IMR-90 (cell line): Measurements from ENCODE around the gene TRMT10C. TPM values are rescaled to one million over a fixed set of nuclear protein-coding genes. Genes with fewer than 3 reads are reported as not detected.

ENCODE experiments used
- ATAC-seq: fragments of 200-7000 bp; cut with Tn5 transposase; 2 replicates; pipeline ENCODE4 v1.9.1; 2020; ENCODE audit warnings: low read depth, mild to moderate bottlenecking, moderate library complexity
- BruUV-seq: library from RNA; stranded (reverse); fragments of 400-500 nt; replicated peaks from 2 replicates; lab custom pipeline; 2021; lab: Mats Ljungman, UMichigan
- CTCF ChIA-PET: fragments of 300-600 bp; formaldehyde crosslinking; extraction: SDS; loops from one replicate; lab custom pipeline; 2021; ENCODE audit warnings: antibody characterized with exemption; lab: Yijun Ruan, JAX
- POLR2A ChIA-PET: fragments of 300-600 bp; sonication (Branson Sonifier 250); formaldehyde crosslinking; loops from one replicate; lab custom pipeline; 2022; ENCODE audit warnings: antibody characterized with exemption; ENCODE audit not compliant: unreplicated experiment; lab: Charles Lee
- DNase-seq: peaks from one replicate; pipeline ENCODE4 v3.0.0; 2013
- H2AFZ ChIP-seq: replicated peaks from 2 replicates; pipeline ENCODE3; 2013; ENCODE audit warnings: low read length, mild to moderate bottlenecking; ENCODE audit not compliant: poor library complexity
- H2AK5ac ChIP-seq: 2 replicates; pipeline ENCODE4 v1.6.1; 2013; ENCODE audit warnings: low read depth, low read length, inconsistent platforms
- H2AK9ac ChIP-seq: replicated peaks from 2 replicates; pipeline ENCODE3; 2013; ENCODE audit warnings: mild to moderate bottlenecking, low read depth, low read length, moderate library complexity; ENCODE audit not compliant: poor library complexity
- H2BK120ac ChIP-seq: 2 replicates; pipeline ENCODE4 v1.6.1; 2013; ENCODE audit warnings: low read depth, low read length, inconsistent platforms
- H2BK15ac ChIP-seq: 3 replicates; pipeline ENCODE4 v1.6.1; 2013; ENCODE audit warnings: low read depth, low read length, inconsistent platforms
- H2BK20ac ChIP-seq: 2 replicates; pipeline ENCODE4 v1.6.1; 2013; ENCODE audit warnings: low read depth, mild to moderate bottlenecking, inconsistent platforms, low read length, moderate library complexity
- H2BK5ac ChIP-seq: 2 replicates; pipeline ENCODE4 v1.6.1; 2013; ENCODE audit warnings: mild to moderate bottlenecking, low read depth, low read length, inconsistent platforms; ENCODE audit not compliant: poor library complexity, severe bottlenecking
- H3K14ac ChIP-seq: replicated peaks from 2 replicates; pipeline ENCODE4 v1.6.1; 2013; ENCODE audit warnings: low read depth, low read length, inconsistent platforms
- H3K18ac ChIP-seq: 2 replicates; pipeline ENCODE4 v1.6.1; 2013; ENCODE audit warnings: low read depth, low read length, control low read depth
- H3K23ac ChIP-seq: 2 replicates; pipeline ENCODE4 v1.6.1; 2013; ENCODE audit warnings: low read depth, low read length, inconsistent platforms
- H3K27ac ChIP-seq: 2 replicates; pipeline ENCODE4 v1.5.1; 2013; ENCODE audit warnings: mild to moderate bottlenecking, control low read depth, low read length; ENCODE audit not compliant: insufficient read depth
- H3K27me3 ChIP-seq: 2 replicates; pipeline ENCODE4 v1.6.1; 2013; ENCODE audit warnings: low read length; ENCODE audit not compliant: control insufficient read depth, insufficient read depth
- H3K36me3 ChIP-seq: 2 replicates; pipeline ENCODE4 v1.6.1; 2013; ENCODE audit warnings: low read length, mixed read lengths; ENCODE audit not compliant: control insufficient read depth, insufficient read depth
- H3K4ac ChIP-seq: 2 replicates; pipeline ENCODE4 v1.6.1; 2013; ENCODE audit warnings: low read depth, low read length, inconsistent platforms
- H3K4me1 ChIP-seq: 2 replicates; pipeline ENCODE4 v1.6.1; 2013; ENCODE audit warnings: low read length, mixed read lengths; ENCODE audit not compliant: control insufficient read depth, insufficient read depth
- H3K4me2 ChIP-seq: 2 replicates; pipeline ENCODE4 v1.6.1; 2013; ENCODE audit warnings: low read depth, mild to moderate bottlenecking, control low read depth, low read length, moderate library complexity
- H3K4me3 ChIP-seq: 2 replicates; pipeline ENCODE4 v1.5.1; 2013; ENCODE audit warnings: low read depth, mild to moderate bottlenecking, control low read depth, low read length, moderate library complexity; ENCODE audit not compliant: insufficient read depth
- H3K56ac ChIP-seq: 2 replicates; pipeline ENCODE4 v1.6.1; 2013; ENCODE audit warnings: low read length, inconsistent platforms; ENCODE audit not compliant: insufficient read depth; ENCODE audit errors: extremely low read depth
- H3K79me1 ChIP-seq, 2 experiments: 2 replicates each; pipeline ENCODE4 v1.6.1; 2013; ENCODE audit warnings: low read length in 2 of 2, inconsistent platforms in 1 of 2, low read depth in 1 of 2
- H3K9ac ChIP-seq: 2 replicates; pipeline ENCODE4 v1.6.1; 2013; ENCODE audit warnings: low read depth, low read length, control low read depth
- H3K9me1 ChIP-seq: 2 replicates; pipeline ENCODE4 v1.6.1; 2013; ENCODE audit warnings: low read length, inconsistent platforms; ENCODE audit not compliant: insufficient read depth
- H3K9me3 ChIP-seq: 2 replicates; pipeline ENCODE4 v1.6.1; 2013; ENCODE audit warnings: low read length; ENCODE audit not compliant: control insufficient read depth, insufficient read depth
- H4K20me1 ChIP-seq: 2 replicates; pipeline ENCODE4 v1.6.1; 2013; ENCODE audit warnings: low read length, inconsistent platforms; ENCODE audit not compliant: insufficient read depth
- H4K5ac ChIP-seq: 2 replicates; pipeline ENCODE4 v1.6.1; 2013; ENCODE audit warnings: mild to moderate bottlenecking, low read depth, low read length, control low read depth
- H4K8ac ChIP-seq, 2 experiments: 2 replicates each; pipeline ENCODE4 v1.6.1; 2013; ENCODE audit warnings: low read depth in 2 of 2, low read length in 2 of 2, control low read depth in 1 of 2, inconsistent platforms in 1 of 2
- H4K91ac ChIP-seq: 2 replicates; pipeline ENCODE4 v1.6.1; 2013; ENCODE audit warnings: low read depth, low read length, inconsistent platforms; ENCODE audit not compliant: insufficient read depth
- BHLHE40 ChIP-seq: fragments of 150-350 bp; IDR thresholded peaks from 2 replicates; pipeline ENCODE4 v1.6.1; 2016; ENCODE audit warnings: mild to moderate bottlenecking, low read depth, low read length
- CEBPB ChIP-seq: IDR thresholded peaks from 2 replicates; pipeline ENCODE4 v1.6.1; 2012; ENCODE audit warnings: low read depth, low read length, improper control_type of control experiment
- CHD1 ChIP-seq: IDR thresholded peaks from 2 replicates; pipeline ENCODE4 v1.6.1; 2012; ENCODE audit warnings: low read depth, low read length, improper control_type of control experiment
- CTCF ChIP-seq: conservative IDR thresholded peaks from 2 replicates; pipeline ENCODE4 v1.5.1; 2012; ENCODE audit warnings: mild to moderate bottlenecking, low read depth, low read length, improper control_type of control experiment
- ELK1 ChIP-seq: fragments of 150-350 bp; IDR thresholded peaks from 2 replicates; pipeline ENCODE4 v1.6.1; 2016; ENCODE audit warnings: low read depth, mild to moderate bottlenecking, low read length, moderate library complexity, borderline replicate concordance
- FOS ChIP-seq: fragments of 150-350 bp; IDR thresholded peaks from 2 replicates; pipeline ENCODE4 v1.6.1; 2016; ENCODE audit warnings: low read depth, low read length
- MAFK ChIP-seq: IDR thresholded peaks from 2 replicates; pipeline ENCODE4 v1.6.1; 2012; ENCODE audit warnings: low read depth, low read length, improper control_type of control experiment
- MAZ ChIP-seq: IDR thresholded peaks from 2 replicates; pipeline ENCODE4 v1.6.1; 2012; ENCODE audit warnings: low read depth, mild to moderate bottlenecking, low read length, improper control_type of control experiment, moderate library complexity, borderline replicate concordance
- MXI1 ChIP-seq: IDR thresholded peaks from 2 replicates; pipeline ENCODE4 v1.6.1; 2012; ENCODE audit warnings: low read depth, mild to moderate bottlenecking, low read length, moderate library complexity, borderline replicate concordance
- NFE2L2 ChIP-seq: fragments of 150-350 bp; IDR thresholded peaks from 2 replicates; pipeline ENCODE4 v1.6.1; 2016; ENCODE audit warnings: low read depth, mild to moderate bottlenecking, low read length
- POLR2A ChIP-seq: IDR thresholded peaks from 2 replicates; pipeline ENCODE4 v1.6.1; 2012; ENCODE audit warnings: mild to moderate bottlenecking, low read depth, low read length
- RAD21 ChIP-seq: IDR thresholded peaks from 2 replicates; pipeline ENCODE4 v1.6.1; 2012; ENCODE audit warnings: low read length, improper control_type of control experiment
- RCOR1 ChIP-seq: IDR thresholded peaks from 2 replicates; pipeline ENCODE4 v1.6.1; 2012; ENCODE audit warnings: mild to moderate bottlenecking, low read length, improper control_type of control experiment; ENCODE audit not compliant: insufficient replicate concordance
- RFX5 ChIP-seq: IDR thresholded peaks from 2 replicates; pipeline ENCODE4 v1.8.0; 2012; ENCODE audit warnings: low read depth, mild to moderate bottlenecking, low read length, moderate library complexity
- SMC3 ChIP-seq: fragments of 150-350 bp; IDR thresholded peaks from 2 replicates; pipeline ENCODE4 v1.6.1; 2016; ENCODE audit warnings: low read depth, mild to moderate bottlenecking, antibody characterized with exemption, low read length, moderate library complexity
- USF2 ChIP-seq: fragments of 150-350 bp; IDR thresholded peaks from 2 replicates; pipeline ENCODE4 v1.6.1; 2017; ENCODE audit warnings: mild to moderate bottlenecking, antibody characterized with exemption, low read length, low read depth
- WGBS, 2 experiments: methylation state at CpG; one replicate each; pipeline versions ENCODE4 v1.1.5 to v1.1.7; 2013; ENCODE audit warnings: missing lambda C conversion rate in 2 of 2; ENCODE audit not compliant: insufficient read length in 1 of 2; ENCODE audit errors: extremely low coverage in 2 of 2; 5-methylcytosine and 5-hydroxymethylcytosine counted together
- dilution Hi-C: fragments of 300-500 bp; cut with HindIII; formaldehyde crosslinking; loops from one replicate; pipeline ENCODE4 v1.14.3; 2018; ENCODE audit warnings: low sequenced_read_pairs; ENCODE audit not compliant: unreplicated experiment
- in situ Hi-C: fragments of 300-500 bp; cut with MboI; formaldehyde crosslinking; loops from 3 replicates; pipeline ENCODE4 v1.14.3; 2019; ENCODE audit warnings: low sequenced_read_pairs, inconsistent platforms, mixed read lengths
- intact Hi-C: fragments of 100-400 bp; cut with micrococcal nuclease; formaldehyde crosslinking; loops from 2 replicates; pipeline ENCODE4 v1.10.0; 2022
- polyA plus RNA-seq, 3 experiments: library from polyadenylated mRNA; depleted of rRNA; stranded (reverse); fragments of >200 nt; gene quantifications; 2 replicates each; pipeline ENCODE4 v1.2.3, GENCODE V29; 2012; ENCODE audit warnings: low replicate concordance in 1 of 3
- total RNA-seq: library from RNA; depleted of rRNA; stranded (reverse); fragments of >200 nt; gene quantifications from 2 replicates; pipeline ENCODE4 v1.2.3, GENCODE V29; 2012

The TRMT10C gene
- total and polyA plus RNA-seq, 2 of the 4 experiments (the other 2 are of a cell fraction), result 13.6 to 17.0 TPM

- Histone ChIP-seq H3K9me3 (no peaks in the 10 kb centered on the region), H4K8ac (no peak overlapping the region), H2BK5ac (no peak overlapping the region), H4K20me1 (no peaks in the 10 kb centered on the region), H2BK20ac (no peak overlapping the region), H3K18ac (no peak overlapping the region), H3K4me2 (no peak overlapping the region), H3K9me1 (peaks cover 3% of the 10 kb centered on the region; the same call in 1 of the 2 replicates), H3K36me3 (peaks cover 5% of the 10 kb centered on the region; the same call in 1 of the 2 replicates), H3K9ac (no peak overlapping the region), H4K91ac (no peak overlapping the region), H2BK120ac (no peak overlapping the region), H3K79me1 (peaks cover 0 to 4% of the 10 kb centered on the region in 2 experiments; a peak in 1 of 4 replicates), H3K27me3 (no peaks in the 10 kb centered on the region), H3K4ac (no peak overlapping the region), H3K27ac (no peak overlapping the region), H3K14ac (no peak overlapping the region), H4K5ac (no peak overlapping the region), H3K56ac (no peak overlapping the region), H3K4me1 (peaks cover 2% of the 10 kb centered on the region; the same call in 1 of the 2 replicates), H2AK9ac (no peak overlapping the region), H3K4me3 (no peak overlapping the region), H2AK5ac (no peak overlapping the region), H3K23ac (no peak overlapping the region), H2BK15ac (no peak overlapping the region), H2AFZ (no peak overlapping the region)
- in situ Hi-C loops (no loop called here), intact Hi-C loops (no loop called here), dilution Hi-C loops (no loop called here)
- ChIA-PET CTCF (no interaction called here), POLR2A (no interaction called here)
- BruUV-seq, result no TSS peak
- WGBS, 2 experiments, result no CpG with 5 or more reads among the region's 3 CpGs
- no peak for ATAC-seq
- no peak for DNase-seq
- TF ChIP-seq MAFK (no peak), FOS (no peak), CTCF (no peak), RAD21 (no peak), USF2 (no peak), RFX5 (no peak), CHD1 (no peak), SMC3 (no peak), MXI1 (no peak), ELK1 (no peak), MAZ (no peak), BHLHE40 (no peak), NFE2L2 (no peak), RCOR1 (no peak), POLR2A (no peak), CEBPB (no peak)
Measured at GRCh38 chr3:101602731-101603130, 41.1 kb downstream of the TRMT10C start.
